GM18861 (cell line): ENCODE results near the gene AP3S1.
"Not testable (repeated sequence)": the region's sequence is repeated elsewhere in the genome, so short reads cannot be mapped to it uniquely, and the experiment has no call there.

ENCODE experiments used
- ATAC-seq: cut with Tn5 transposase; IDR thresholded peaks from one replicate; pipeline ENCODE4 v1.9.1; 2021; ENCODE audit not compliant: unreplicated experiment

The AP3S1 gene

DNA sequence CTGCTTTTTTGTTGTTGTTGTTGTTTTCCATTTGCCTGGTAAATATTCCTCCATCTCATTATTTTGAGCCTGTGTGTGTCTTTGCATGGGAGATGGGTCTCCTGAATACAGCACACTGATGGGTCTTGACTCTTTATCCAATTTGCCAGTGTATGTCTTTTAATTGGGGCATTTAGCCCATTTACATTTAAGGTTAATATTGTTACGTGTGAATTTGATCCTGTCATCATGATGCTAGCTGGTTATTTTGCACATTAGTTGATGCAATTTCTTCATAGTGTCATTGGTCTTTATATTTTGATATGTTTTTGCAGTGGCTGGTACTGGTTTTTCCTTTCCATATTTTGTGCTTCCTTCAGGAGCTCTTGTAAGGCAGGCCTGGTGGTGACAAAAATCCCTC, 16.8 kb upstream of the AP3S1 start:
- not testable (repeated sequence) for ATAC-seq

DNA sequence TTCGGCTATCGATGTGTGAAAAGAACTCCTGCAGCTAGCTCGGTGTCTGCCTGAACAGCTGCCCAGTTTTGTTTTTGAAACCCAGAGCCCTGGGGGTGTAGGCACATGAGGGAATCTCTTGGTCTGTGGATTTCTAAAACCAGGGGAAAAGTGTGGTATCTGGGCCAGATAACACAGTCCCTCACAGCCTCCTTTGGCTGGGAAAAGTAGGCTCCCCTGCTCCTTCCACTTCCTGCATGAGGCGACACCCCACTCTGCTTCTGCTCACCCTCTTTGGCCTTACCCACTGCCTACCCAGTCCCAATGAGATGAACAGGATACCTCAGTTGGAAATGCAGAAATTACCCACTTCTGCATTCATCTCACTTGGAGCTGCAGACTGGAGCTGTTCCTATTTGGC, 15.8 kb upstream of the AP3S1 start:
- ATAC-seq = no peak

DNA sequence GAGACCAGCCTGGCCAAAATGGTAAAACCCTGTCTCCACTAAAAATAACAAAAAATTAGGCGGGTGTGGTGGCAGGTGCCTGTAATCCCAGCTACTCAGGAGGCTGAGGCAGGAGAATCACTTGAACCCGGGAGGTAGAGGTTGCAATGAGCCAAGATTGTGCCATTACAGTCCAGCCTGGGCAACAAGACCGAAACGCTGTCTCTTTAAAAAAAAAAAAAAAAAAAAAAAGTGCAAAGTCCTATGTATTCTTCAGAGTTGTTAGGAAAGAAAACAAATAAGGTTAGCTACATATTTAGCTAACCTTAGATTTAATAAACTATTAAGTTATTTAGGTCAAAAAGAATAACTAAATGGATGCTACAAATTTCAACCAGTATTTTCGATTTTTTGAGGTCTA, 11.8 kb upstream of the AP3S1 start:
- ATAC-seq = no peak

DNA sequence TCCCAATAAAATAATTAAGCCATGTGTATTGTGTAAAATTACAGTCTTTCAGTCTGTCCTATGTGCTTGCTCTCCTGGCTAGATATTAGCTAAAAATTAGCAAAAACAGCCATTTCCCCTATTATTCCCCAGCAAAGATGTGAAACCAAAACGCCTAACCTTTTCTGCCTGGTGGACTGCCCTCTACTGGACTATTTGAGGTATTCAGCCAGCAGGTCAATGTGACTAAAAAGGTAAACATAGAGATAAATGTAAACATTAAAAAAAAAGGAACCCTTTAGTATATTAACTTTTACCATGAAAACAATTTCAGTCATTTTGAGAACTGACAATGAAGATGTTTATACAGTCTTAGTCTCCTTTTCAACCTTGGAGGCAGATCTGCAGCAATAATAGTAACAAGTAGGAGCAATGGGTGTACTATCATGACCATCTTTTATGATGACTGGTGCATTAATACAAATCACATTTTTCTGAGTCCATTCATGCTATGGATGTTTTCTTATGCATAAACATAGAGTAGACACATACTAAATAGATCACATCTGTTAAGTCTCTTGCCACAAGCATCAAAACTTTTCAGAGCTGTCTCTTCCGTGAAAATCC, 10.5 kb upstream of the AP3S1 start:
- peak; percentile 73 for ATAC-seq

DNA sequence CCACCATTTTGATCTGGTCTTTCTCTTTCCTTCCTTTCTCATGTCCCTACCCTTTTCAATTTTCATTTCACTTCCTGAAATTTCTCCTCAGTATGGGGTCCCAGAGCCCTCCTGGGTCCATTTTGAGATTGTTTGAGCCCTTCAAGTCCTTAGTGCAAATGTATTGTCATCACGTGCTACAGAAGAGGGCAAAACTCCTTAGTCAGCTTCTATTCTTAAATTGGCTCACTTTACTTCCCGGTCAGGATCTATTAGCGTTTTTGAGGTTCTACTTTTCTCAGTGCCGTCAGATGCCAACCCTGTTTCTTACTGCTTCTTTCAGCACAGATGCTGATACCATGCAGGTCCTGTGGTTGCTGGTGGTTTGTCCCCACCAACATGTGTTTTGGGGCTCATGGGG, 6.3 kb upstream of the AP3S1 start:
- no peak for ATAC-seq

DNA sequence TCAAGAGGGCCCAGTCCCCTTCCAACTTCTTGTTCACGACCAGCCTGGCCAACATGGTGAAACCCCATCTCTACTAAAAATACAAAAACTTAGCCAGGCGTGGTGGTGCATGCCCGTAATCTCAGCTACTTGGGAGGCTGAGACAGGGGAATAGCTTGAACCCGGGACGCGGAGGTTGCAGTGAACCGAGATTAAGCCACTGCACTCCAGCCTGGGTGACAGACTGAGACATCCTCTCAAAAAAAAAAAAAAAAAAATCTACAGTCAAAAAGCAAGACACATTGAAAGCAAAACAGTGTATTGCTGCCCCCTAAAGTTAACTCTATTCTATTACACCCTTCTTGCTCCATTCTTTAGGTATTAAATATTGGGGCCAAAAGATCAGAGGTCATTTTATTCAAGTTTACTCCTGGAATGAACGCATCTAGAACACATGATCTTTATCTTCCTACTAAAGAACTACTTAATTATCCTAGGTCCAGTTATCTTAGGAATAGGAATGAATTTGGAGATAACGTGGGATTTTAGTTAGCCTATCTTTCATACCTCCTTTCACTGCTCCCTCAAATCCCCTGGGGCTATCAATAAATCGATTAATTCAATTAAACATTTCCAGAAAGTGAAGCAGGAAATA, 2.7 kb upstream of the AP3S1 start:
- peak; percentile 27 for ATAC-seq

DNA sequence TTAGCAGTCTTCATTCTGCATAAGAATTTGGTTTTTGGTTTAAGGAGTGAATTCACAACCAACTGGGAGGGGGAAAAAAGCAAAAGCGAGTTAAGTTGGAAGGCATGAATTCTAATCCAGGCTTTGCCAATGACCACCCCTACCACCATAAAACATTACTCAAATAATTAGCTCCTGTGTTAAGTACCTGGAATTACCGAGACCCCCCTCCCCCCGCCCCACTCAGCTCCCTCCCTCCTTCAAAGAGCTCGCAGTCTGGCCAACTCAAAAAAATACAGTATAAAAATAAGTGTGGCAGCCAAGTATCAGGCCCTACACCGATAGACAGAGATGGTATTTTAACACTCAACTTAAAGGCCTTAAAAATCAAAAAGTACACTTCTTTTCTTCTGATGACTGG, 862 bp upstream of the AP3S1 start:
- no peak for ATAC-seq

DNA sequence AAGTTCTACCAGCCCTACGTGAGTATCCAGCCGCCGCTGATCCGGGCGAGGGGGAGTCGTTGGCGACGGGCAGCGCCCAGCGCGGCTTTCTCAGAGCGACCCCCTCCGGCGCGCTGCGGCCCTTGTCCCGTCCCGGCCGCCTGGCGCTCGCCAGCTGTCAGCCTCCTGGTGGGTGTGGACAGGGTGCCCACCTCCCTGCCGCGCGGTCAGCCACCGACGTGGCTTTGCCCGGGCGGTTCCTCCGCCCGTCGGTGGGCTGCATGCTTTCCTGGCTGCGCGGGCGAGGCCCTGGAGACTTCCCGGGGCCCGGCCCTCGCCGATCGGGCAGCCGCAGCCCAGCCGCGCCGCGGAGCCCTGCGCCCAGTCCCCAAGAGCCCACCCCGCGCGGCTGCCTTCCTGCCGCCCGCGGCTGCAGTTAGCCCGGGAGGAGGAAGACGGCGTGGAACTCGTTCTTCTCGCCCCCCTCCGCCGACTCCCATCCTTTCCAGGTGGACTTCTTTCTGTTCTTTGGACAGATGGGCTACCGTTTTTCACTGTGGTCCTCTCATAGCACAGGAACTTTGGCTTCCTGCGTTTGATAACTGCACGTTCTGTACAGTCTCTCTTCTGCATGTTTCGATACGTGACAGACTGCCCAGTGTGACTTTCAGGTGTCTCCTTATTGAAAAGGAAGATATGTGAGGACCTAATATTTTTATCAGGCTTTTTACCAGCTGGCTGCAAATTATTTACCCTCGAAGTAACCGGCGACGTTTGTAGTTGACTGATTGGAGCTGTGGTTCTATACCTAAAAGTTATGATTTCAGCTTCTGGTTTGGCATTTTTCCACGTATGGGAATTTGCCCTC, 577 bp downstream of the AP3S1 start:
- ATAC-seq = peak; percentile 27

DNA sequence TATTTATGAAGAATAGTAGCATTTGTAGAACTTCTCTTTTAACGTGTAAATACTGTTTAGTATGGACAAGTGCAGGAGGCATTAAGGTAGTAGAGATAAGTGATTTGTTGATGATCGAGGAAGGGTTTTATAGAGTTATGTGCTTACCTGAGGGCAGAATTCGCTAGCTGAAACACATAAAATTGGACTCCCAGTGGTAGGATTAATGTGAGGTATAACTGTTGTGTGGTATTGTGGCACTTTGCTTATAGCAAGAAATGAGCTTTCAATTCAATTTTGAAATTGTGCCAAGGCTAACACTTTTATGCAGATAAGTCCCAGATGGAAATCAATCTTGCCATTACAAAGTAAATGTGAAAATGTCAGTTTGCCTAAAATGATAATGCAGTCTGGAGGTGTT, 1.2 kb downstream of the AP3S1 start:
- no peak for ATAC-seq

DNA sequence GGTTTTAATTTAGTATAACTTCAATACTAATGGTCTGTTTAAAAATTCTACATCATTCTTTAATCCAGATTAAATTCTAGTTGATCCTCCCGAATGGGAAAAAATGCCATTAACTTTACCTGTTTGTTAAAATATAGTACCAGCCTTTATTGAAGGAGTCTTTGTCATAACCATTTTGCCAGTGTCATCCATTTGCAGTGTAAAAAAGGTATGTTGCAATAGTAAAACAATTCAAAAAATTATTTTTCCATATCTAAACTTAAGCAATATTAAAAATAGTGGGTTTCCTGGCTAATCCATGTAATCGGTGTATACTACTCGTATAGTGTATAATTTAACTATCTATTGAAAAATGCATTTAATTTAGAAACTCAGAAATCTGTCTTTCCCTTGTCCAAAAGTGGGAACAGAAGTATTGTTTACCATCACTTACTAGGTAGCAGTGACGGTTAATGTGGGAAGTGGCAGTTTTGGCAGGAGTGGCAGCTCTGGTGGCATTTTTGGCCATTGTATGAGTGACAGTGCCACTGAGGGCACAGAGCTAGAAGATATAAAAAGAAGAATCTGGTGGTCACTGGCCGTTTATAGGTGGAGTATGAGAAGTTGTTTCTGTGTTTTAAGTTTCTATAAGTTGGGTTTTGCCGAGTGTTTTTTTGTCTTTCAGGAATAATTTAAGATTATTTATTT, 1.9 kb downstream of the AP3S1 start:
- no peak for ATAC-seq

DNA sequence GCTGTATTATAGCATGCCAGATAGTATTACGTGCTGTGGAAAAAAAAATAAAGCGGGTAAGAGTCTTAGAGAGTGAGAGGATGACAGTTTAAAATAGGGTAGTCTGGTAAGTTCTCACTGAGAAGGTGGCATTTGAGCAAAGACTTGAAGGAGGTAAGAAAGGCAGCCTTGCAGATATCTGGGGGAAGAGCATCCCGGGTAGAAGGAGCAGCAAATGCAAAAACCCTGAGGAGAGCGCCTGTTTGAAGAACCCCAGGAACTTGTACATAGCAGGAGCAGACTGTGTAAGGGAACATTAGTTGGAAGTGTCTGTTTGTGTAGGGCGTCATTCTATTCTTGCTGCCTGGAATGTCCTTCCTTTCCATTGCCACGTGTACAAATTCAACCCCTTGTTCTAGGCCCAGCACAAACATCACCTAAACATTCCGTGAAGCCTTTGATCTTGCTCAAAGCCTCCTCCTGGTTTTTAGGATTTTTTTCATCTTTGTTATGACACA, 2.6 kb downstream of the AP3S1 start:
- no peak for ATAC-seq

DNA sequence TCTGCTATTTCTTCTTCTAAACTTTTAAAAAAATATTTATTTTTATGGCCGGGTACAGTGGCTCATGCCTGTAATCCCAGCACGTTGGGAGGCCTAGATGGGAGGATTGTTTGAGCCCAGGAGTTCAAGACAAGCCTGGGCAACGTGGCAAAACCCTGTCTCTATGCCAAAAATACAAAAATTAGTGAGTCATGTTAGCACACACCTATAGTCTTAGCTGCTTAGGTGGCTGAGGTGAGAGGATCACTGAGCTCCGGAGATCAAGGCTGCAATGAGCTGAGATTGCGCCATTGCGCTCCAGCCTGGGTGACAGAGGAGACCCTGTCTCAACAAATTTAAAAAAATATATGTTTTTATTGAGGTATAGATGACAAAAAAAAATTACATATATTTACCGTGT, 5.6 kb downstream of the AP3S1 start:
- ATAC-seq = no peak

DNA sequence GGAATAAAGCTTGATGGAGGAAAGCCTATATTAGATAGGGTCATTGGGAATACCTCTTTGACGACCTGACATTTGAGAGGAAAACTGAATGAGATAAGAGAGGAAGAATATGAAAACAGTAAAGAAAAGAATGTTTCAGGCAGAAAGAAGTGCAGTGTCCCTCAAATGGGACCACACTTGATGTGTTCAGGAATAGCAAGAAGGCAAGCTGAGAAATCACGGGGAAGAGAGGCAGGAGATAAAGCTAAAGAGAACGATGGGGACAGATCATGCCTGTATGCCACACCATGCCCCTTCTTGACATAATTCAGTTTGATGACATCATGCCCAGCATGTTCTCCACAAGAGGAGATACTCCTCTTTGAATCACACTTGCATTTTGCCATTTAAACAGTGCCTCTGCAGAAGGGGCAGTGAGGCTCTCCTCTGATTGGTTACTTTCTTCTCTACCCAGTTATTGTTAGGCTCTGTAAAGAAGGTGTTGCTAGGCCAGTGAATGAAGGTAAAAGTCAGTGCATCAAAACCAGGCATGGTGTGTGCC, 7.6 kb downstream of the AP3S1 start:
- no peak for ATAC-seq

DNA sequence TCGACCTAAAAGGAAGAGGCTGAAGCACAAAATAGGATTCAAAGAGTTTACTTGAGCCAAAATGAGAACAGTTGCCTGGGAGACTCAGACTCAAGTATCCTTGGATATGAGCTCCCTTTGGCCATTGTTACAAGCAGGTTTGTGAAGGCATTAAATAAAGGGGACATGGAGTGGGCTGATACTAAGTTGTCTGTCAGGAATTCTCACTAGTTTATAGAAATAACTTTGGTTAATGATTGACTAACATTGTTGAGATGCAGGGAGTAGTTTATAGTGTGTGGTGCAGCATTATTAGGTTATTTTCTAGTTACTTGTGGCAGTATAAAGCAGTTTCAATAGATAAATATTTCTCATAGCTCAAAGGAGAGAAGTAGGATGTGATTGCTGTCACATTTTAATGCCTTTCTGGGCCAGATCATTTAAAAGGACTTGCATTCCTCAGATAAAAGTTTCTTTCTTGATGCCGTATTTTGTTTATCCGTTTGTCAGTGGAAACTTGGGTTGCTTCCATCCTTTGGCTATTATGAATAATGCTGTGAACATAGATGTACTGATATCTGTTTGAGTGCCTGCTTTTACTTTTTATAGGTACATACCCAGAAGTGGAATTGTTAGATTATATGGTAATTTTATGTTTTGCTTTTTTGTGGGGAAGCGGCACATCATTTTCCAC, 9.1 kb downstream of the AP3S1 start:
- ATAC-seq = no peak

DNA sequence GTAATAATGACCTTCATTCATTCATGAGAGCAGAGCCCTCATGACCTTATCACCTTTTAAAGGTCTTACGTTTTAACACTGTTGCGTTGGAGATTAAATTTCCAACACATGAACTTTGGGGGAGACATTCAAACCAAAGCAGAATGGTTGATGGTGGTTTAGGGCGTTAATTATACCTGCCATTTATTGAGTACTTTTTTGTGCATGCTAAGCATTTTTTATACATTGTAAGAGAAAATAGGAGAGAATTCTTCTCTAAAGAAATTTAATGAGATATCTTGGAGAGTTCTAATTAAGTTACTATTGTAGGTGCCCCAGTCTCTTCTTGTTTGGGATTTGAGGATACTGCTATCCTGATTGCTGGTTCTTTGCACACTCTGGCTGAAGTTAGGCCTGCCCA, 12.4 kb downstream of the AP3S1 start:
- ATAC-seq = no peak

DNA sequence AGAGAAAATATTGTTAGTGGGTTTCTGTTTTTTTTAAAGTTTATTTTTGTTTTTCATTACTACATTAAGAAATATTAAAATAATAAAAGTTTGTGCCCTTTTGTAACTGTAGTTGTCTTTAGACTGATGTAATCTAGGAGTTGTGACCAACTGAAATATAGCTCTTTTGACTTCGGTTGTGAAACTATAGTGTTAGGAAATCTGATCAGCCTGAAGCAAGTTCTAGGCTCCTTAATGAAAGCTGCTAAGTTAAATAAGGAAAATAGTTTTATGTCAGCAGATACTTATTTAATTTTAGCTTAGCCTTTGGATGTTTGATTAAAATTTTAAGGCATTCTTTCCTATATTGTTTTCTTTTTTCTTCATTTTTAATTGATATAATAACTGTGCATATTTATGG, 14.2 kb downstream of the AP3S1 start:
- ATAC-seq = no peak

DNA sequence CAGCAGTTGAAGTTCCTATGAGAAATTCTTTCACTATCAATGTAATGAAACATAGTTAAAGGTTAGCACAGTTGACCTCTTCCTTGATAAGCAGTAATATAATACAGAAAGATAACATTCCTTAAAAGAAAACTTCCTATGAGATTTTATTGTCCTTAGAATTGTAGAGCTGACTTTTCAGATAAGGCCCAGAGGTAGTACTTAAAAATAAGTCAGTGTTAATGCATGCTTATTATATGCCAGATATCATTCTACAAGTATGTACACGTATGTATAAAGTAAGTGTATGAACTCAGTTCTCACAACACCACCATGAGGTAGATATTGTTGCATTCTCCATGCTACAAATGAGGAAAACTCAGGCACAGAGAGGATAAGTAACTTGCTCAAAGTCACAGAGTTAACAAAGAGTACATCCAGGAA, 15.3 kb downstream of the AP3S1 start:
- ATAC-seq = no peak

DNA sequence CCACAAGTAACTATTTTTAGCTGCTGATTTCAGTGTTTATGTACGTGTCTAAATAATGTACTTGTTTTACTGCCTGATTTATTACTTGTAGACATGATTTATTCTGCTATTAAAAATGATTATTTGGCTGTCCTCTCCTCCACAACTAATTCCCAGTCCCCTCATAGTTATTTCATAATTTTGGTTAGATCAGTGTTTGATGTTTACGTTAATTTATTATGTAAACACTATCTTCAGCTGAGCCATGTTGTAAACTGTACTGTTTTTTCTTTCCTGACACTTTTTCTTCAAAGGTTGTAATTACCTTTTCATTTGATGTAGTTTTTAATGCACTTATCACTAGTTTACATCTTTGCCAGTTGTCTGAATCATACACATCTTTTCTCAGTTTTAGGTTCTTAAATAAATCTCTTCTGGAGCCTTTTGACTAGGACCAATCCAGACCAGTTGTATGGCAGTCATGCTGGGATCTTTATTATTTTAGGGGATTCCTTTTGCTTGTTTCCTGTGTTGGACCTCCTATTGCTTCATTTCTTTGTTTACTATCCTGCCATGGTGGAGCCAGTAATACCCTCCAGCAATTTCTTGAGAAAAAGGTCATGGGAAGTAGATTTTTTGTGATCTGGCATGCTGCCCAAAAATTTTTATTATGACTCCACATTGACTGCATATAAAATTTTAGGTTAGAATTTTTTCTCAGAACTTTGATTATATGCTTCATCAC, 16.1 kb downstream of the AP3S1 start:
- ATAC-seq = no peak

DNA sequence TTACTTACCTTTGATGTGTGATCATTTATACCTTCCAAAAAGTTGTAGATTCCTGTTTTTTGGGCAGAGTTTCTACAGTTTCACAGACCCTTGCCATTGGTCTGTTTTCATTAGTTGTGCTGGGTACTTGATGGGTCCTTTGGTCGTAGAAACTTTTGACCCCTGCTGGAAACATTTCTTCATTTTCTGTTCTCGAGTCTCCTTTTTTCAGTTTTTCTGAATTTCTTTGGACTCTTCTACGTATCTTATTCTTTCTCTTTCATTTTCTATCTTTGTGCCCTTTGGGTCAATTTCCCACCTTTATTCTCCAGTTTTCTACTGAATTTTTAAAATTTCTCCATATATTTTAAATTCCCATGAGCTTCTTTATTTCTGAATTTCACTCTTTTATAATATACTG, 16.7 kb downstream of the AP3S1 start:
- ATAC-seq = no peak

DNA sequence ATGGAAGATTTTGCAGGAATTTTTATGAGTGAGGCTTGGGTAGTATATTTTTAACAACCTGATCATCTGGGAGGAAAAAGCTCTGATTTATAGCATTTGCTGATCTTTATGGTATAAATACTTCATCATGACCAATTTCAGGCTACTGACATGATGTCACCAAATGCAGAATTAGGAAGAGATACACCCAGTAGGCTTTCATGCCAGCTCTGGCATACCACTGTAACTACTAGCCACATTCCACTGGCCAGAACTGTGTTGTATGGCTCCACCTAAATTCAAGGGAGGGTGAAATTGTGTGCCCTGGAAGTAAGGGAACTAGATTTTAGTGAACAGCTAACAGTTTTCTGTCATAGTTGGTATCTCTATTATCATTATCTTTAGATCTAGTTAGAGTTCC, 17.6 kb downstream of the AP3S1 start:
- no peak for ATAC-seq
